Heart left ventricle (tissue), 16 donors: ENCODE data around the gene TRAPPC3L. TPM values are rescaled to one million over a fixed set of nuclear protein-coding genes. Genes with fewer than 3 reads are reported as not detected.

ENCODE experiments used
- ATAC-seq, 4 donors: fragments of 200-7000 bp; cut with Tn5 transposase; one replicate each; pipeline ENCODE4 v1.9.1; 2020 to 2022; ENCODE audit warnings: moderate library complexity in 4 of 4, mild to moderate bottlenecking in 3 of 4, moderate number of reproducible peaks in 1 of 4
- DNase-seq, 5 donors: peaks; one replicate each; pipeline ENCODE4 v3.0.0-alpha.2; 2020
- H3K27ac ChIP-seq, 12 donors: fragments of 200-600 bp; sonication (generic) in 4 of 12; one replicate each; pipeline versions ENCODE4 v1.5.0 to v1.8.0; 2016 to 2022; ENCODE audit warnings: mild to moderate bottlenecking in 2 of 12
- H3K27me3 ChIP-seq, 9 donors: fragments of 200-600 bp; sonication (generic) in 2 of 9; one replicate each; pipeline versions ENCODE4 v1.5.1 to v1.8.0; 2016 to 2022; ENCODE audit warnings: mild to moderate bottlenecking in 3 of 9
- H3K36me3 ChIP-seq, 9 donors: fragments of 200-600 bp; sonication (generic) in 2 of 9; one replicate each; pipeline versions ENCODE4 v1.5.0 to v1.8.0; 2018 to 2022; ENCODE audit warnings: mild to moderate bottlenecking in 2 of 9
- H3K4me1 ChIP-seq, 12 donors: fragments of 200-600 bp; sonication (generic) in 4 of 12; one replicate each; pipeline versions ENCODE4 v1.5.0 to v1.8.0; 2016 to 2022; ENCODE audit warnings: mild to moderate bottlenecking in 3 of 12
- H3K4me3 ChIP-seq, 12 donors: fragments of 200-600 bp; sonication (generic) in 4 of 12; one replicate each; pipeline versions ENCODE4 v1.5.0 to v1.8.0; 2017 to 2022; ENCODE audit warnings: mild to moderate bottlenecking in 9 of 12, moderate library complexity in 4 of 12
- H3K9me3 ChIP-seq, 12 donors: fragments of 200-600 bp; sonication (generic) in 4 of 12; one replicate each; pipeline versions ENCODE4 v1.5.0 to v1.8.0; 2016 to 2022; ENCODE audit warnings: mild to moderate bottlenecking in 1 of 12
- POLR2A ChIP-seq, 2 donors: fragments of 450-650 bp; IDR thresholded peaks; one replicate each; pipeline ENCODE4 v1.6.1; 2017; ENCODE audit warnings: antibody characterized with exemption in 2 of 2, mild to moderate bottlenecking in 2 of 2, moderate library complexity in 2 of 2
- WGBS, 4 donors: extraction: QIAGEN DNeasy Blood & Tissue Kit in 2 of 4; methylation state at CpG; one replicate each; pipeline versions ENCODE4 v1.1.5 to v1.1.7; 2013 to 2018; 5-methylcytosine and 5-hydroxymethylcytosine counted together
- intact Hi-C, 10 donors: fragments of 100-400 bp; cut with DNase I; formaldehyde crosslinking; loops; one replicate each; pipeline versions ENCODE4 v1.11.1 to v1.14.2; 2022
- polyA plus RNA-seq, 2 donors: library from polyadenylated mRNA; stranded (reverse); fragments of 200-250 nt; gene quantifications; one replicate each; pipeline ENCODE4 v1.2.3, GENCODE V29; 2013
- total RNA-seq, 9 donors: library from RNA; depleted of rRNA in 2 of 9; stranded (reverse); fragments of >200 nt in 2 of 9; fragmentation: NEBNext Ultra II Directional in 3 of 9; extraction: Animal tissue kit (Norgen Biotek cat#: 25700) in 3 of 9; gene quantifications; one replicate each; pipeline versions ENCODE4 v1.1.0 to v1.2.4, GENCODE V29; 2016 to 2023
- TF ChIP-seq, protein P1 (sequence below), 12 donors: fragments of 200-600 bp; sonication (generic) in 4 of 12; IDR thresholded peaks; one replicate each; pipeline versions ENCODE4 v1.5.0 to v1.8.0; 2018 to 2022; ENCODE audit warnings: antibody characterized with exemption in 12 of 12, mild to moderate bottlenecking in 5 of 12
- donor health status: ischemic (EF 13 %, LVEDD 7.1; RV severe dilation, severe dysfunction).
- donor health status: healthy with polysubstance abuse.
- donor health status: DM: no; HTN: yes; CAD: no.
- donor health status: DM: no; HTN: no; CAD: no.
- donor health status: ischemic (EF 25% LVEDD 6.9; RV normal size, moderate dysfunction).
- donor health status: ischemic (EF 25% LVEDD 5.7; RV mildly dilated, moderate dysfunction).
- donor health status: healthy.
- donor health status: DM: yes; HTN: yes; CAD: no.
- donor health status: ischemic (EF 35%, LVEDD 5.7; RV mildly dilated, moderate dysfunction).
- donor health status: nonischemic (EF 11% LVEDD 7.7; RV severe dilation, severe dysfunction).
- donor health status: DM: yes; HTN: yes; CAD: no.
- donor health status: PGD.
- donor health status: ischemic (EF 29% LVEDD 5.4; RV normal size, mild dysfunction).
- donor health status: nonischemic (EF 23%, LVEDD 6.1; RV moderate dilation, normal function).

Gene TRAPPC3L
- total and polyA plus RNA-seq, 11 donors = 0.11 to 0.29 (median 0.19) TPM; not detected in 7

- Histone ChIP-seq H3K4me3 (peak overlapping the region in 8 of 12 donors; percentile 47 to 65 (median 58)), H3K27ac (no peak overlapping the region), H3K4me1 (peaks cover 0 to 32% (median 11%) of the 10 kb centered on the region in 12 donors), H3K27me3 (no peaks in the 10 kb centered on the region), H3K9me3 (peaks cover 0 to 3% (median 0%) of the 10 kb centered on the region in 12 donors), H3K36me3 (peaks cover 0 to 27% (median 13%) of the 10 kb centered on the region in 9 donors)
- no peak for TF ChIP-seq POLR2A (IDR thresholded peaks at IDR 0.05)
- TF ChIP-seq, protein P1, sequence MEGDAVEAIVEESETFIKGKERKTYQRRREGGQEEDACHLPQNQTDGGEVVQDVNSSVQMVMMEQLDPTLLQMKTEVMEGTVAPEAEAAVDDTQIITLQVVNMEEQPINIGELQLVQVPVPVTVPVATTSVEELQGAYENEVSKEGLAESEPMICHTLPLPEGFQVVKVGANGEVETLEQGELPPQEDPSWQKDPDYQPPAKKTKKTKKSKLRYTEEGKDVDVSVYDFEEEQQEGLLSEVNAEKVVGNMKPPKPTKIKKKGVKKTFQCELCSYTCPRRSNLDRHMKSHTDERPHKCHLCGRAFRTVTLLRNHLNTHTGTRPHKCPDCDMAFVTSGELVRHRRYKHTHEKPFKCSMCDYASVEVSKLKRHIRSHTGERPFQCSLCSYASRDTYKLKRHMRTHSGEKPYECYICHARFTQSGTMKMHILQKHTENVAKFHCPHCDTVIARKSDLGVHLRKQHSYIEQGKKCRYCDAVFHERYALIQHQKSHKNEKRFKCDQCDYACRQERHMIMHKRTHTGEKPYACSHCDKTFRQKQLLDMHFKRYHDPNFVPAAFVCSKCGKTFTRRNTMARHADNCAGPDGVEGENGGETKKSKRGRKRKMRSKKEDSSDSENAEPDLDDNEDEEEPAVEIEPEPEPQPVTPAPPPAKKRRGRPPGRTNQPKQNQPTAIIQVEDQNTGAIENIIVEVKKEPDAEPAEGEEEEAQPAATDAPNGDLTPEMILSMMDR (IDR thresholded peaks at IDR 0.05) = no peak
- intact Hi-C loops = loop anchor here in 1 of 10 donors (5.0 kb wide), 1 partner anchor 237 kb away; the partner anchor contains the start of gene TSPYL1
- no peak for ATAC-seq
- DNase-seq = no peak
- 84 to 87% (median 85%) methylated on average over 4 of the region's 4 CpGs for WGBS, 4 donors
These were observed 31.4 kb downstream of the TRAPPC3L start for GRCh38 chr6:116514111-116514510.

DNA sequence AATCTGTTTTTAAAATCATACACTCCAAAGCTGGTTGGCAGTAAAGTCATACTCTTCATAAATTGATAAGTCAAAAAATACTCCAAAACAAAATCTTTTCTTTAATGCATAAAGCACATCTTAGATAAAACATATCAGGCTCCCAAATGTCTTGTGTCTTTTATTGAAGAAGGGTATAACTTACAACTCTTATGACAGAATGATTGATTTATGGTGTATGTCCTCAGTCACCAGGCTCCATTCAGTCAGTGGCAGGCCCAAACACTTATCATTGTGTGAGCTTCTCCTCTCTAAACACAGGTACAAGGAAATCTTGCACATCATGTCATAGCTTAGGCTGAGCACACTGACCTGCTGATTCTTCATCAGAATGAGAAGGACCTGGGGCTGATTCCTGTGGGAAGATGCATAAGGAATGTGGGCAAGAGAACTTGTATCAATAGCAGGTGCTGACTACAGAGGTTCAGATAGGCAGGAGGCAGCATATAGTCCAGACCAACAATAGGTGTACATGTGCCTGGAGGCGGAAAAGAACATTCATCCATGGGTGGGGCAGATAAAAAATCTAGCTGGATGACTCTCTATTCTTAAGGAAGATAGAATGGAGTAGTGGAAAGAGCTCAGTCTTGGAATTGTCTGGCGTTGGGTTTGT lies 32.1 kb downstream of the TRAPPC3L start:
- intact Hi-C loops = loop anchor here in 2 of 10 donors (2.0 to 5.0 kb wide), 2 partner anchors 15 to 236 kb away; partner anchors contain the start of gene TSPYL1 (in 1 of the 2)
- peaks cover 0 to 32% (median 11%) of the 10 kb centered on the region in 12 donors for H3K4me1 ChIP-seq
- 78 to 91% (median 86%) methylated on average over 2 of the region's 2 CpGs for WGBS, 4 donors
- no peak for ATAC-seq
- H3K9me3 ChIP-seq = peaks cover 0 to 10% (median 0%) of the 10 kb centered on the region in 12 donors
- no peak for DNase-seq
- no peaks in the 10 kb centered on the region for H3K27me3 ChIP-seq
- TF ChIP-seq, protein P1 (IDR thresholded peaks at IDR 0.05) = no peak
- TF ChIP-seq POLR2A (IDR thresholded peaks at IDR 0.05) = no peak
- peak overlapping the region in 9 of 12 donors; percentile 27 to 92 (median 86) for H3K27ac ChIP-seq
- peak overlapping the region in 11 of 12 donors; percentile 29 to 65 (median 52) for H3K4me3 ChIP-seq
- peaks cover 0 to 27% (median 13%) of the 10 kb centered on the region in 9 donors for H3K36me3 ChIP-seq

- H3K4me3 ChIP-seq = peak overlapping the region; percentile 15 to 65 (median 50)
- H3K27me3 ChIP-seq = no peaks in the 10 kb centered on the region
- peak overlapping the region; percentile 46 to 92 (median 84) for H3K27ac ChIP-seq
- intact Hi-C loops = loop anchor here in 2 of 10 donors (2.0 to 5.0 kb wide), 2 partner anchors 16 to 235 kb away; partner anchors contain the start of gene TSPYL1 (in 1 of the 2)
- no peak for TF ChIP-seq POLR2A (IDR thresholded peaks at IDR 0.05)
- TF ChIP-seq, protein P1 (IDR thresholded peaks at IDR 0.05) = no peak
- peaks cover 0 to 32% (median 11%) of the 10 kb centered on the region in 12 donors for H3K4me1 ChIP-seq
- no peak for DNase-seq
- peaks cover 0 to 24% (median 13%) of the 10 kb centered on the region in 9 donors for H3K36me3 ChIP-seq
- peak in 3 of 4 donors; percentile 11 to 63 (median 21) for ATAC-seq
- H3K9me3 ChIP-seq = peaks cover 0 to 11% (median 0%) of the 10 kb centered on the region in 12 donors
These were observed 32.8 kb downstream of the TRAPPC3L start for GRCh38 chr6:116512734-116513133.

DNA sequence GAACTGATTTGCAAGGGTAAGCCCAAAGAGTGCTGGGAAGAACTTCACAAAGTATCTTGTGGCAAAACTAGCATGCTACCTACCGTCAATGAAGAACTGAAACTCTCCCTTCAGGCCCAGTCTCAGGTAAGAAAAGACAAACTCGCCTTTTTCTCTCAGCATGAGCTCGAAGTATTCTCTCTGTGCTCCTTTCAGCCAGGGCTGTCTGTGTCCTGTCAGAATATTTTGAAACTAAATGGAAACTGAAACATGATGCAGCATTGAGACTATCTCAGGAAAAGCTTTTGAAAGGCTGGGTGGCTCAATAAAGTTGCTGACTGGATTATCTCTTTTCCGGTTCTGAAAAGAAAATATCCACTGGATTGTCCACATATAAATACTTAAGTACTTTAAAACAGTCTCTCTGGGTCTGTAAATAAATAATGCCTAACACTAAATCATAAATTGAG lies 33.3 kb downstream of the TRAPPC3L start:
- peak overlapping the region; percentile 46 to 92 (median 84) for H3K27ac ChIP-seq
- peaks cover 0 to 11% (median 0%) of the 10 kb centered on the region in 12 donors for H3K9me3 ChIP-seq
- H3K27me3 ChIP-seq = no peaks in the 10 kb centered on the region
- H3K36me3 ChIP-seq = peaks cover 0 to 18% (median 9%) of the 10 kb centered on the region in 9 donors
- intact Hi-C loops = loop anchor here in 2 of 10 donors (2.0 to 5.0 kb wide), 2 partner anchors 17 to 235 kb away; partner anchors contain the start of gene TSPYL1 (in 1 of the 2)
- ATAC-seq = peak; percentile 31 to 68 (median 55)
- peaks cover 0 to 32% (median 11%) of the 10 kb centered on the region in 12 donors for H3K4me1 ChIP-seq
- no peak for DNase-seq
- 31 to 52% (median 39%) methylated on average over 4 of the region's 4 CpGs for WGBS, 4 donors
- H3K4me3 ChIP-seq = peak overlapping the region; percentile 15 to 65 (median 50)
- TF ChIP-seq, protein P1 (IDR thresholded peaks at IDR 0.05) = no peak
- TF ChIP-seq POLR2A (IDR thresholded peaks at IDR 0.05) = no peak
